Natural killer cell (primary cell): ENCODE results near the gene SORCS2. TPM values are rescaled to one million over a fixed set of nuclear protein-coding genes. Genes with fewer than 3 reads are reported as not detected.

Experiments
- ATAC-seq, 3 donors: fragments of 150-1000 bp in 2 of 3; fragments of 200-7000 bp in 1 of 3; cut with Tn5 transposase; 1 replicate in 1 of 3; 2 replicates in 2 of 3; pipeline ENCODE4 v1.10.0; 2021; ENCODE audit warnings: mild to moderate bottlenecking in 2 of 3, moderate library complexity in 2 of 3
- DNase-seq, 2 donors: peaks; one replicate each; pipeline versions ENCODE4 v3.0.0 to v3.0.0-alpha.2; 2013 to 2021; ENCODE audit warnings: mixed read lengths in 1 of 2
- H3K27ac ChIP-seq: one replicate; pipeline ENCODE4 v1.5.1; 2013; ENCODE audit warnings: mild to moderate bottlenecking, low read length
- H3K27me3 ChIP-seq: one replicate; pipeline ENCODE4 v1.6.1; 2013; ENCODE audit warnings: low read length; ENCODE audit not compliant: control insufficient read depth, insufficient read depth
- H3K36me3 ChIP-seq: one replicate; pipeline ENCODE4 v1.6.1; 2013; ENCODE audit warnings: low read length; ENCODE audit not compliant: control insufficient read depth, insufficient read depth
- H3K4me1 ChIP-seq: one replicate; pipeline ENCODE4 v1.6.1; 2013; ENCODE audit warnings: low read length; ENCODE audit not compliant: control insufficient read depth, insufficient read depth
- H3K4me3 ChIP-seq: one replicate; pipeline ENCODE4 v1.5.1; 2013; ENCODE audit warnings: low read length
- H3K9me3 ChIP-seq: one replicate; pipeline ENCODE4 v1.6.1; 2013; ENCODE audit warnings: low read length; ENCODE audit not compliant: control insufficient read depth, insufficient read depth
- H3K27ac Mint-ChIP-seq, 2 donors: one replicate each; pipeline ENCODE4 v1.8.0; 2022; ENCODE audit warnings: mild to moderate bottlenecking in 2 of 2, mixed read lengths in 2 of 2, moderate library complexity in 1 of 2
- H3K27me3 Mint-ChIP-seq, 2 donors: one replicate each; pipeline ENCODE4 v1.8.0; 2022; ENCODE audit warnings: low read depth in 2 of 2, mixed read lengths in 2 of 2
- H3K36me3 Mint-ChIP-seq: one replicate; pipeline ENCODE4 v1.8.0; 2022; ENCODE audit warnings: mixed read lengths
- H3K4me1 Mint-ChIP-seq, 2 donors: one replicate each; pipeline ENCODE4 v1.8.0; 2022; ENCODE audit warnings: mixed read lengths in 2 of 2
- H3K4me3 Mint-ChIP-seq: one replicate; pipeline ENCODE4 v1.8.0; 2022; ENCODE audit warnings: mild to moderate bottlenecking, moderate library complexity, mixed read lengths
- H3K9me3 Mint-ChIP-seq, 2 donors: one replicate each; pipeline ENCODE4 v1.8.0; 2022; ENCODE audit warnings: mixed read lengths in 2 of 2
- WGBS: methylation state at CpG from one replicate; pipeline ENCODE4 v1.1.7; 2013; ENCODE audit warnings: missing lambda C conversion rate; ENCODE audit not compliant: insufficient coverage; 5-methylcytosine and 5-hydroxymethylcytosine counted together
- intact Hi-C: fragments of 100-400 bp; cut with micrococcal nuclease; formaldehyde crosslinking; loops from one replicate; pipeline ENCODE4 v1.14.2; 2022
- total RNA-seq, 4 donors: library from RNA; stranded (reverse); fragments of 120-200 nt in 1 of 4; gene quantifications; one replicate each; pipeline versions ENCODE4 v1.2.3 to v1.2.4, GENCODE V29; 2013 to 2022
- TF ChIP-seq, protein P1 (sequence below): fragments of 200-600 bp; IDR thresholded peaks from one replicate; pipeline ENCODE4 v1.8.0; 2022; ENCODE audit warnings: antibody characterized with exemption

Gene SORCS2
- total RNA-seq, 3 donors from 2014 or later (not counting 1 experiment from before 2014, with no cell fraction given), result 1.2 to 2.5 (median 1.4) TPM

- H3K4me3 ChIP-seq, result no peak overlapping the region
- TF ChIP-seq, protein P1, sequence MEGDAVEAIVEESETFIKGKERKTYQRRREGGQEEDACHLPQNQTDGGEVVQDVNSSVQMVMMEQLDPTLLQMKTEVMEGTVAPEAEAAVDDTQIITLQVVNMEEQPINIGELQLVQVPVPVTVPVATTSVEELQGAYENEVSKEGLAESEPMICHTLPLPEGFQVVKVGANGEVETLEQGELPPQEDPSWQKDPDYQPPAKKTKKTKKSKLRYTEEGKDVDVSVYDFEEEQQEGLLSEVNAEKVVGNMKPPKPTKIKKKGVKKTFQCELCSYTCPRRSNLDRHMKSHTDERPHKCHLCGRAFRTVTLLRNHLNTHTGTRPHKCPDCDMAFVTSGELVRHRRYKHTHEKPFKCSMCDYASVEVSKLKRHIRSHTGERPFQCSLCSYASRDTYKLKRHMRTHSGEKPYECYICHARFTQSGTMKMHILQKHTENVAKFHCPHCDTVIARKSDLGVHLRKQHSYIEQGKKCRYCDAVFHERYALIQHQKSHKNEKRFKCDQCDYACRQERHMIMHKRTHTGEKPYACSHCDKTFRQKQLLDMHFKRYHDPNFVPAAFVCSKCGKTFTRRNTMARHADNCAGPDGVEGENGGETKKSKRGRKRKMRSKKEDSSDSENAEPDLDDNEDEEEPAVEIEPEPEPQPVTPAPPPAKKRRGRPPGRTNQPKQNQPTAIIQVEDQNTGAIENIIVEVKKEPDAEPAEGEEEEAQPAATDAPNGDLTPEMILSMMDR, result no peak
- intact Hi-C loops, result no loop called here
- peaks cover 6% of the 10 kb centered on the region for H3K9me3 ChIP-seq
- DNase-seq (no peak), ATAC-seq (no peak)
- H3K4me1 Mint-ChIP-seq, result peaks cover 0 to 7% of the 10 kb centered on the region in 2 donors
- H3K27me3 ChIP-seq, result no peaks in the 10 kb centered on the region
- no peaks in the 10 kb centered on the region for H3K4me1 ChIP-seq
- no peak overlapping the region for H3K27ac Mint-ChIP-seq
- no peak overlapping the region for H3K27ac ChIP-seq
- H3K27me3 Mint-ChIP-seq, result peaks cover 0 to 5% of the 10 kb centered on the region in 2 donors
- H3K36me3 ChIP-seq, result no peaks in the 10 kb centered on the region
- no peak overlapping the region for H3K4me3 Mint-ChIP-seq
- peaks cover 0 to 3% of the 10 kb centered on the region in 2 donors for H3K9me3 Mint-ChIP-seq
- peaks cover 2% of the 10 kb centered on the region for H3K36me3 Mint-ChIP-seq
- 80% methylated on average over 10 of the region's 10 CpGs for WGBS
These were observed 355.2 kb downstream of the SORCS2 start for GRCh38 chr4:7547368-7548040.

DNA sequence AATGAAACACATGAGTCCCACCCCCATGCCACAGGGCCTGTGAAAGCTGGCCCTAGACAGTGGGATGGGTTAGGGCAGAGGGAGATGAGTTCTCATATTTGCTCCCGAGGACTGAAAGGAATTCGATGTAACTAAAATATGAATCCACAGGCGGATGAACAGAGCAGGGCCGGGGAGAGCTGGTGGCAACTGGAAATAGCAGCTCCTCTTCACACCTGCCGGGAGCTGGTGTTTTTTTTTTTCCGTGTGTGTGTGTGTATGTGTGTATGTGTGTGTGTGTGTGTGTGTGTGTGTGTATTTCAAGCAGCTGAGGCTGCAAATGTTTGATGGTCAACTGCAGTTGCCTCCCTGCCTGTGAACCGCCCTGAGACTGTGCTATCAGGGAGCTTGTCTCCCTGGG lies 357.5 kb downstream of the SORCS2 start:
- 87% methylated on average over 7 of the region's 7 CpGs for WGBS
- peaks cover 21% of the 10 kb centered on the region for H3K36me3 Mint-ChIP-seq
- TF ChIP-seq, protein P1, result no peak
- DNase-seq (no peak), ATAC-seq (no peak)
- Histone ChIP-seq H3K4me1 (no peaks in the 10 kb centered on the region), H3K9me3 (peaks cover 19% of the 10 kb centered on the region), H3K36me3 (no peaks in the 10 kb centered on the region), H3K27ac (no peak overlapping the region), H3K4me3 (no peak overlapping the region), H3K27me3 (no peaks in the 10 kb centered on the region)
- no peak overlapping the region for H3K4me3 Mint-ChIP-seq
- peaks cover 6 to 13% of the 10 kb centered on the region in 2 donors for H3K9me3 Mint-ChIP-seq
- intact Hi-C loops, result no loop called here
- H3K4me1 Mint-ChIP-seq, result peaks cover 0 to 3% of the 10 kb centered on the region in 2 donors
- peak overlapping the region in 1 of 2 donors; percentile 4 for H3K27ac Mint-ChIP-seq
- H3K27me3 Mint-ChIP-seq, result peaks cover 5 to 6% of the 10 kb centered on the region in 2 donors

GRCh38 chr4:7552466-7552865 lies 360.1 kb downstream of the SORCS2 start:
- TF ChIP-seq, protein P1, result no peak
- H3K36me3 Mint-ChIP-seq, result peaks cover 21% of the 10 kb centered on the region
- no peaks in the 10 kb centered on the region for H3K27me3 ChIP-seq
- no peaks in the 10 kb centered on the region for H3K4me1 Mint-ChIP-seq
- 83% methylated on average over 3 of the region's 3 CpGs for WGBS
- H3K27ac ChIP-seq, result no peak overlapping the region
- ATAC-seq (no peak), DNase-seq (no peak)
- no peak overlapping the region for H3K27ac Mint-ChIP-seq
- H3K9me3 ChIP-seq, result peaks cover 19% of the 10 kb centered on the region
- H3K27me3 Mint-ChIP-seq, result peaks cover 6 to 10% of the 10 kb centered on the region in 2 donors
- H3K4me3 ChIP-seq, result no peak overlapping the region
- no peak overlapping the region for H3K4me3 Mint-ChIP-seq
- H3K4me1 ChIP-seq, result no peaks in the 10 kb centered on the region
- no peaks in the 10 kb centered on the region for H3K36me3 ChIP-seq
- H3K9me3 Mint-ChIP-seq, result peaks cover 11 to 20% of the 10 kb centered on the region in 2 donors
- intact Hi-C loops, result no loop called here

DNA sequence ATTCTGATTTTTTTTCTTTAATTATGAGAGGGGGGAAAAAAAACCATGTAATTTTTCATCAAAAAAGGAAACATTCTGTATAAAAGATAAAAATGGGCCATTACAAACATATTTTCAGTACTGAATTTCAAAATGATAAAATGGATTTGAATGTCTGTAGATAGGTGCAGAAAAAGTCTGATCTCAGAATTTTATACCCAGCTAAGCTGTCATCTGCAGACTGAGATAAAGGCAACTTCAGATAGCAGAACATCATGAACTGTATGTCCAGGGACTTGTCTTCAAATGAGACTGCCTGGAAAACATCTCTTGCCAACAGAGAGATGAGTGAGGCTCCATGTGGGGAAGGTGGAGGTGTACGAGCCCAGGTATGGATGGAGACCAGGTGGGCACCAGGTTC lies 360.9 kb downstream of the SORCS2 start:
- TF ChIP-seq, protein P1, result no peak
- Histone ChIP-seq H3K36me3 (no peaks in the 10 kb centered on the region), H3K4me3 (no peak overlapping the region), H3K27me3 (no peaks in the 10 kb centered on the region), H3K4me1 (no peaks in the 10 kb centered on the region), H3K27ac (no peak overlapping the region), H3K9me3 (peaks cover 19% of the 10 kb centered on the region)
- peaks cover 6 to 10% of the 10 kb centered on the region in 2 donors for H3K27me3 Mint-ChIP-seq
- 79% methylated on average over 1 of the region's 1 CpG for WGBS
- H3K4me3 Mint-ChIP-seq, result no peak overlapping the region
- peaks cover 11 to 20% of the 10 kb centered on the region in 2 donors for H3K9me3 Mint-ChIP-seq
- intact Hi-C loops, result no loop called here
- H3K36me3 Mint-ChIP-seq, result peaks cover 21% of the 10 kb centered on the region
- no peak for DNase-seq
- H3K27ac Mint-ChIP-seq, result no peak overlapping the region
- ATAC-seq, result no peak
- no peaks in the 10 kb centered on the region for H3K4me1 Mint-ChIP-seq
